GM21717 (cell line): ENCODE results near the gene DENND5A.
"Not testable (repeated sequence)": the region's sequence is repeated elsewhere in the genome, so short reads cannot be mapped to it uniquely, and the experiment has no call there.

Experiments
- ATAC-seq: cut with Tn5 transposase; IDR thresholded peaks from one replicate; pipeline ENCODE4 v1.9.1; 2021; ENCODE audit warnings: mild to moderate bottlenecking, moderate library complexity; ENCODE audit not compliant: unreplicated experiment

The DENND5A gene

DNA sequence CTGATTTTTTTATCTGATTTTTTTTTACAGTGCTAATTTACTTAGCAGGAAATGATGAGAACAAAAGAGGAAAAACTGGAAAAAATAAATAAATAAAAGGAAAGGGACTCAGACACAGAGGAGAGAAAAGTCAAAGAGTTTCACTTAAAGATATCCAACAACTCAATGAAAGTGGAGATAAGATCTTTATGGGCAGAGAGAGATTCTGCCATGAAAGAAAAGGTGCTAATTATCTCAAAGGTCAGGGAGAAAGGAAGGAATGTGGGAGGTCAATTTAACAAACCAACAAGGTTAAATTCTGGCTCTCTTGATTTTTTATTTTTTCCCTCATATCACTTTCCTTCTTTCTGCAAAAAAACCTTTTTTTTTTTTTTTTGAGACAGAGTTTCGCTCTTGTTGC, 86.0 kb downstream of the DENND5A start:
- no peak for ATAC-seq

DNA sequence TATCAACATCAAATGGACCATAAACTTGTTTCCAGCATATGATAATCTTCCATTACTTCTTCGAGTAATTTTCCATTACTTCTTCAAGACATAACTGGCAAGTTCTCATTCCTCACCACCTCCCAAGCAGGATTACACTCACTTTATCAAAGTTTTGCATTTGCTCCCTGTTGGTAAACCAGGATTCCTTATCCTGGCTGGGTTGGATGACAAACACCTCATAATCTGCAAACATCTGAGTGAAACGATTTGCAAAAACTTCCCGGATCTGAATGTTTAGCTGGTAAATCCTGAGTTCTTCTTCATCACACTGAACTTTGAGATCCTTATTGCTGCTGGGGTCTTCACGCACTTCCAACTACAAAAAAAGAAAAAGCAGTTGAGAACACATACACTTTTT, 86.4 kb downstream of the DENND5A start:
- no peak for ATAC-seq

DNA sequence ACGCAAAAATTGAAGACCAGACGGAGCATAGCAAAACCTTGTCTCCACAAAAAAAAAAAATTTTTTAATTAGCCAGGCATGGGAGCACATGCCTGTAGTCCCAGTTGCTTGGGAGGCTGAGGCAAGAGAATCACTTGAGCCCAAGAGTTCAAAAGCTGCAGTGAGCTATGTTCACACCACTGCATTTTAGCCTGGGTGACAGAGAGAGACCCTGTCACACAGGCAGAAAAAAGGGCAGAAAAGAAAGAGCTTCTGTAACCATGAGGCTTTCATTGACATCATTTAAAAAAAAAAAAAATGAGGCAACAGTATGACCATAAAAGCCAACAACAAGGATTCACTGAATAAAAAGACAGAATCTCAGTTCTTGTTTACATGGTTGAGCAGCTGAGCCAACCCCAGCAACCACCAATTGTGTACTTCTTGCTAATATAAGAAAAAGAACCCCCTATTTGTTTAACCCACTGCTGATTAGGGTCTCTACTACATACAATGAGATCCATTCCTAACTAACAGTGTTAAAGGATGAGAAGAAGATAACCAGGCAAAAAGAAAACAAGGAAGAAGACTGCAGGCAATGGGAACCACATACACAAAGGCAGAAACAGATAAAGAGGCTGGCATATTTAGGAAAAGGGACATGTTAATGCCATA, 87.6 kb downstream of the DENND5A start:
- no peak for ATAC-seq

DNA sequence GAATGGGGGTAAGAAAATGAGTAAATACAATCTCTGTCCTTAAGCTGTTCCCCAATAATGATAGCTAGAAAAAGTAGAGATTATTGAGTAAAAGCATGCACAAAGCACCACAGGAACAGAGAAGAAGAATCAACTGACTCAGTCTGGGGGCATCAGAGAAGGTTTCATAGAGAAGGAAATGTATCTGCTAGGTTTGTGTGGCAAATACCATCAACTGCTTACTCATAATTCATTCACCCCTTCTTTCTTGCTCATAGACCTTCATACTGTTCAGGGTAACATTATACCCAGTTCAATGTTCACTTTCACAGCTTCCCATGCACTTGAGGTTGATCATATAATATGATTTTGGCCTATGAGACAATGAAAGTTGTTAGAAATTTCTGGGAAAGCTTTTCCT, 88.6 kb downstream of the DENND5A start:
- ATAC-seq: no peak

DNA sequence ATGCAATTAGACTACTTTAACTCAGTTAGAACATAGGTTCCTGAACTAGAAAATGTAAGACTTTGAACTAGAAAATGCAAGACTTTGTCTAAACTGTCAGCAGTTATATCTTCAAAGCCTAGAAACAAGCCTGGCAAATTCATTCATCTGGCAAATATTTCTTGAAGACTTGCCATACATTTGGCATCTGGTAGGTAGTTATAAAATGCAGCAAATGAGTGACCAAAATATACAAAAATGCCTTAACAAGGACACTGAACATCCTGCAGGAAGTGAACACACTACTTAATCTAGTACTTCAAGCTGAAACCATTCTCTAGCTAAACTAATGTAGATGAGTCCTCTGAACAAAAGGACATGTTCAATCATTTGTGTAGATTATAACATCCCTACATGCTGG, 89.0 kb downstream of the DENND5A start:
- ATAC-seq: no peak

DNA sequence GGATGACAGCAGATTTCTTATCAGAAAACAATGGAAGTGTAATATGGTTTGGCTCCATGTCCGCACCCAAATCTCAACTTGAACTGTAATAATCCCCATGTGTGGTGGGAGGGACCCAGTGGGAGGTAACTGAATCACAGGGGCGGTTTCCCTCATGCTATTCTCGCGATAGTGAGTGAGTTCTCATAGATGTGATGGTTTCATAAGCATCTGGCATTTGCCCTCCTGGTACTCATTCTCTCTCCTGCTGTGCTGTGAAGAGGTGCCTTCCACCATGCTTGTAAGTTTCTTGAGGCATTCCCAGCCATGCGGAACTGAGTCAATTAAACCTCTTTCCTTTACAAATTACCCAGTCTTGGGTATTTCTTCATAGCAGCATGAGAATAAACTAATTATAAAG, 92.8 kb downstream of the DENND5A start:
- no peak for ATAC-seq

DNA sequence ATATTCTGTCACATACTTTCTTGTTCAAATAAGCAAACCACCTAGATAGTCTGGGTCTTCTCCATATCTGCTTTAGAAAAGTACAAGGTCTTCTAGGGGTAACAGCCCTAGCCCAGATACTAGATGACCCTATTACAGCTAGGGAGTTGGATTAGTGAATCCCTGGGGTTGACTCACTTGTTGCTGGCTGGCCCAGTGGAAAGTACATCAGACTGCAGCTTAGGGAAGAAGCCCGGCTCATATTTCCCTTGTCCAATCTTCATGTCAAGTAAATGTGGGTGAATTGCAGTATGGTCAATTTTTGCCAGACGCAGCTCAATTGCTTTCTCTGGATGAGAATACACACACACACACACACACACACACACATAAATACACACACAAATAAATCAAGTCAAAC, 94.7 kb downstream of the DENND5A start:
- ATAC-seq: no peak

DNA sequence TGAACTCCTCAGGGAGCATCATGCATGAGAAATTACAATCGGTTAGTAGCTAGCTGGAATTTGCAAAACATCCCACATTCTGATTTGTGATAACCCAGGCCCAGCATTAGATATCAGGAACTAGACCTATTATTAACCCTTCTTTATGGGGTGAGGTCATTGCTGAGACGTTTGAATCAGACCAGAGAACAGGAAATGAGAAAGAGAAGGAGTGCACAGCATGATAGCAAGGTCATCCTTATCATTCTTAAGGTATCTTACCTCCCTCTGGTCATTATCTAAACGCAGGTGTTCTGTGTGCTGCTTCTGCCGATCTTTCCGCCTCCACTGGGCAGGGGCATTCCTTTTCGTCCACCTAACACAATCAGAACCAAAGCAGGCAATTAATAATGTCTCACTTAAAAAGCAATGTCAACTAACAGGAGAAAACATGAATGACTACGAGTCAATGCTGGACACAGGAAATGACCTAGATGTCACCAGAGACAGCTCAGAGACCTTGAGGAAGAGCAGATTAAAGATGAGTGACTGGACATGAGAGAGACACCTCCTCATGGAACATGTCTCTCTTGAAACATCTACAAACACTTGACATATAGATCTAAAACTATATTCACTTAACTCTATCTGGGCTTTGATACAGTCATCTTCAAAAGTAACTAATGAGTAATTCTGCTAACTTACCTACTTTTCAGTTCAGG, 95.4 kb downstream of the DENND5A start:
- ATAC-seq: no peak

DNA sequence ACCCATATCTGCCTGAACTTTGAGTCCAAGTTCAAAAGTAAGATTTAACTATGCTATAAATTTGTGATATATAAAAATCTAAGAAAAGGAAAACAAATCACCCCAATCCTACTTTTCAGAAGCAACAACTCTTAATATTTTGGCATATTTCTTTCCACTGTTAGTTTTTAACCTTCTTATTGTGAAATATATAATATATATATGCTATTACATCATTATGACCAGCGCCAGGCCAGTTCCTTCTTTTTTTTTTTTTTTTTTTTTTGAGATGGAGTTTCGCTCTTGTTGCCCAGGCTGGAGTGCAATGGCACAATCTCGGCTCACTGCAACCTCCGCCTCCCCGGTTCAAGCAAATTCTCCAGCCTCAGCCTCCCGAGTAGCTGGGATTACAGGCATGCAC, 103.2 kb downstream of the DENND5A start:
- not testable (repeated sequence) for ATAC-seq

DNA sequence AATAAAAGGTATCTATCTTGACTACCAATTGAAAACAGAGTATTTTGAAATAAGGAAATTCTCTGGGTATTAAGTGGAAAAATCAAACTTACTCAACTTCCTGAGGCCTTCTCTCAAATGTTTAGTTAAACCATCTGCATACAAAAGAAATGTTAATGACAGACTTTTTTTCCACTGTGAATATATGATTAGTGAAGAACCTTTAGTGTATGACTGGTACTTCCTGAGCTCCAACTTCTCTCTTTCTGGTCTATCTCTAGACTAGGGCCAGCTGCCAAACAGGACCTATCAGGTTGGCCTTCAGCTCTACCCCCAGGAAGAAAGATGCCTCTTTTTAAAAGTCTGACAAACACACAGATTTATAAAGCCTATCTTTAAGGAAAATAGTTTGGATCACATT, 105.0 kb downstream of the DENND5A start:
- ATAC-seq: no peak

DNA sequence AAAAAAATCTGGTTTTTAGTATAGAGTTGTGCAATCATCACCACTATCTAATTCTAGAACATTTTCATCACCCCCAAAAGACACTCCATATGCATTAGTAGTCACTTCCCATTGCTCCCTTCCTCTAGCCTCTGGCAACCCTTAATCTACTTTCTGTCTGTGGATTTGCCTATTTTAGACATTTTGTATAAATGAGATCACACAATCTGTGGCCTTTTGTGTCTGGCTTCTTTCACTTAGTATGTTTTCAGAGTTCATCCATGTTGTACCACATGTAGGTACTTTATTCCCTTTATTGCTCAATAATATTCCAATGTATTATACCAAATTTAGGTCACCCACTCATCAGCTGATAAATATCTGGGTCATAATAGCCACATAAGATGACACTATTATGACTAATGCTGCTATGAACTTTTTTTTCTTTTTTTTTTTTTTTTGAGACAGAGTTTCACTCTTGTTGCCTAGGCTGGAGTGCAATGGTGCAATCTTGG, 106.2 kb downstream of the DENND5A start:
- ATAC-seq: no peak

DNA sequence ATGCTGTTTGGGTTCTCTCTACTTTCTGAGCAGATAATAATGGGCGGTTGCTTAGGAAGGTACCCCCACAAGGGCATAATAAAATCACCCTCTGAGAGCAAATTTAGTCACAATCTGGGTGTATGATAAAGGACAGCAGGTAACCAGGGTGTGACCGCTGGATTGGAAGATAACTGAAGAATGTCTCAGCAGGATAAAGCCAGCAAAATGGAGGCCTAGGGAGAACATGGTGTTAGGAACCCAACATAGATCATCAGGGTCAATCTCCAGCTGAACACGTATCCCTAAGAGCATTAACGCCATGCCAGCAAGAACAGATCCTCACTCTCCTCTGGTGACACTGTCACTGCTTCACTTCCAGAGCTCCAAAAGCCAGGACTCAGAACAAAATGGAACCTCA, 109.2 kb downstream of the DENND5A start:
- no peak for ATAC-seq

DNA sequence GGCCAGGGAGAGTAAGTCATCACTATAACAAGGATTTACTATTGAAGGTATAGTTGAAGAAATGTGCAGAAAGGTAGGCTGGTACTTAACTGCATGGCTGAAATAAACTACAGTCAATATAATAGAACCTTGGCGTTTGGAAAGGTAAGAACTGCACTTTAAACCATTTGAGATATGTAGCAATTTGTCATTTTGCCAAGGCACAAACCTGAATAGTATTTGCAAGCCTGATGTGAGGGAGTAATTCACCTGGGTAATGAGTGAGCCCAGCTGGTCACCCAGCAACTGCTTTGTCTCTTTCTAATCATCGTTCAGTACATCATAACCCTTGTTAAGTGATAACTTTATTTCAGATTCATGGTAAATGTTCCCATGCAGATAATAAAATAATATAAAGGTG, 111.5 kb downstream of the DENND5A start:
- no peak for ATAC-seq

DNA sequence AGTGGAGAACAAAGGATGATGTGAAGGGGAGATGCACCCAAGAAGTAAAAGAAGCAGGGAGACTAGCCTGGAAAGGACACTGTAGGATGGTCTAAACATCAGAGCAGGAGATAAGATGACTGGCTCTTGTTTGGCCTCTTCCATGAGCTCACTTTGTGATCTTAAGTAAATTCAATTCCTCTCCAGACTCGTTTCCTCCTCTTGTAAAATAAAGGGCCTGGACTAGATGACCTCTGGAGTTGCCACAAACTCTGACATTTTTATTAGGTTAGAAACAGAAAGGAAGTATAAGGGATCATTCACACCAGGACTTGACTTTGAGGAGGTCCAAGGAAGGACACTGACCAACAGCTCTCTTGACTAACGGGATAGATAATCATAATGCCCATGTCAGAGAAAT, 113.5 kb downstream of the DENND5A start:
- no peak for ATAC-seq

DNA sequence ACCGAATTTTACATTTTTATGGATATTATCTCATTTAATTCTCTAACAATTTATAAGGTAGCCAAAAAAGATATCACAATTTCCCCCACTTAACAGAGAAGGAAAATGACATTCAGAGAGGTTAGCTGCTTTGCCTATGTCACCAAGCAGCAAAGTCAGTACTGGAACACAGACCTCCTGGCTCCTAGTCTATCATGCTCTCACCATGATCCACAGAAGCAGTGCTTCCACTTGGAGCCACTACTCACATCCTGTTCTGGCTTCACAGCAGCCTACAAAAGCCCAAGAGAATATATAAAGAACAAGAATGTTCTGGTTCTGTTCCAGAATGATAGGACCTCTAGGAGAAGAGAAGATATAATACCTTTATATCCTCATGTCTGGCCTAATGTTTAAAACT, 114.2 kb downstream of the DENND5A start:
- ATAC-seq: no peak

DNA sequence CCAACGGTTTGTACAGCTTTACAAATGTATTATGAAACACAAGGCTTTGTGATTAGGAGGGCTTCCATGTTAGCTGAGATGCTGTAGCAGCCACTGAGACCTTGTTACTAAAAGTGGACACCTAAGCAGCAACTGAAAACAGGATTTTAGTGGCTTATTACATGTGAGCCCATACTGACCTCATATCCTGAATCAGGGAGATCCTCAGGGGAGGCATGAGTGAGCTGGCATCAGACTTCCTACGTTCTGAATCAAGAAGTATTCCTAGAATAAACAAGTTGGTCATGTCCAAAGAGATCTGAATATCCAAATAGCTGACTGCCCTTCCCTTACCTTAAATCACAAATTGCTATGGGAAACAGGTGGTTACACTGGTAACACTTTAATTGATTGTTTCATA, 114.6 kb downstream of the DENND5A start:
- ATAC-seq: no peak

DNA sequence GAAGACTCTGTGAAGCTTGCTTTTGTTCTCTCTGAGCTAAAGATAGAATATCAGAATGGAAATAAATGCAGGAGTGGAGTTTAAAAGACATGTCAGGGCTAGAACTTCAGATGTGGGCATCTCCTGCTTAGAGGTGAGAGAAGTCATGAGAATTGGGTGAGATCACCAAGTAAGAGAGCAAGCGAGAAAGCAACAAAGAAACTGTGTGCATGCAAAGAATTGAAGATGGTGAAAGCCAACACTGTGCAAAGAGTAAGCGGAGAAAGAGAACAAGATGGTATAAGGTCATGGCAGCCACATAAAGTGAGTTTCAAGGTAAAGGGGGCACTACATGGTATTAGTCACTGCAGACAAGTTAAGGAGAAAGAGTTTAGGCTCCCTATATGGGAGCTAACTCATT, 116.4 kb downstream of the DENND5A start:
- ATAC-seq: no peak

DNA sequence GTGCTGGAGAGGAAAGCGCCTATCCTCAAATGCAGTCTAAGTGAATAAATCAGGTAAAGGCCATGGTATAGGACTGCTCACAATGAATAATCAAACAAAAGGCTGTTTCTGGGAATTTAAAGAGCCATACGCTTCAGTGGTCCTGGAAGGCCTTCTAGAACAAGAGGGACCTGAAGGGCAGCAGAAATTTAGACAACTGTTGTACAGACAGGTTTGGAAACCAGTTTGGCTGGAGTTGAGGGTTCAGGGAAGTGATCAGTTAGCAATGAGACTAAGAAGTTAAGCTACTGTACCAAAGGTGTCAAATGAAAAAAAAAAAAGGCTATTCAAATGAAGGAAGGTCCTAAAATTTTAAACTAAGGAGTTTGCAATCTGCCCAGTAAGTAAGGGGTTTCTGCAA, 117.1 kb downstream of the DENND5A start:
- no peak for ATAC-seq

DNA sequence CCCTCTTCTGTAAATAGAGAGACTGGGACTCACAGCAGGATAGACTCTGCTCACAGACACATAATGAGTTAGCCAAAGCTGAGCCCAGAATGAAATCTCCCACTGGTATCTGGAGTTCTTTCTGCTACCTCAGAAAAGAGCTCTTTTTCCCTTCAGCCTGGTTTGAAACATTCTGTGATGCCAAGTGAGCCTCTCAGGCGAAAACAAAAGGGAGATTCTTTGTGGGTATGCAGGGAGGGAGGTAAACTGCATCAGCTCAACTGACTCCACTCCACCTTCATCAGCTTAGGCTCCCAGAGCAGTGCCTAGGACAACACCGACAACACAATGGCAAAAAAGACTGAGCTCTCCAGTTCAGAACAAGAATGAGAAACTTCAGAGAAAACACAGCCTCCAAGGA, 118.7 kb downstream of the DENND5A start:
- no peak for ATAC-seq

DNA sequence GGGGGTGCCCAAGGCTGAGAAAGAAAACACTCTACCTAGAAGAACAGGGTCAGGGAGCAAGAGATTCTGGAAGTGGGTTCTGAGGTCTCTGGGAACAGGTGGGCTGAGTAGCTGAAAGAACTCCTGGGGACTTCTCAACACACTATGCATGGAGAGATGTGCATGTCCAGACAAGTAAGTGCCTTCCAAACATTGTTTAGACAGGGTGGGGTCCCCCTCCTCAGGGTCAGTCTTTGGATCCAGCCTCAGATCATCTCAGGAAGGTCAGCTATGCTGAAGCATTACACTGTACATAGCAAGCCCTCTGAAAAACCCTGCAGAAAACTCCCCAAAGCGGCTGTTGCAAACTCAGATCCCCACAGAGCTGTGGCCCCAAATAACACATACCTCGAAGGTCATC, 119.9 kb downstream of the DENND5A start:
- ATAC-seq: no peak

DNA sequence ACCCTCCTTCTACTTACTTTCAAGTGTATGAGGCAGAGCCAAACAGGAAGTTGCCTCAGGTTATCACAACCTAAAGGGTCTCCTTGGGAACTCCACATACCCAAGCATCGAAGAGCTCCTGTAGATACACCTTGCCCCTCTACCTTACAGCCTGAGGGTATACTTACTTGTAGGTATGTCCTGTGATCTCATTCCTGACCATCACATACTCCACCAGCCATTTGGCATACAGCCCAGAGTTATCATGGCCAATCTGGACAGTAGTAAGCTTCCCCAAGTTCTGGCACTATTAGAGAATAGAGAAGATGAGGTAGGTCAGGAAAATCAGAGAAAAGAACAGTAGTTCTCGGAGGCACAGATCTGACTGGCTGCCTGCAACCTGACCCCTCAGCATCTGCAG, 120.3 kb downstream of the DENND5A start:
- no peak for ATAC-seq

DNA sequence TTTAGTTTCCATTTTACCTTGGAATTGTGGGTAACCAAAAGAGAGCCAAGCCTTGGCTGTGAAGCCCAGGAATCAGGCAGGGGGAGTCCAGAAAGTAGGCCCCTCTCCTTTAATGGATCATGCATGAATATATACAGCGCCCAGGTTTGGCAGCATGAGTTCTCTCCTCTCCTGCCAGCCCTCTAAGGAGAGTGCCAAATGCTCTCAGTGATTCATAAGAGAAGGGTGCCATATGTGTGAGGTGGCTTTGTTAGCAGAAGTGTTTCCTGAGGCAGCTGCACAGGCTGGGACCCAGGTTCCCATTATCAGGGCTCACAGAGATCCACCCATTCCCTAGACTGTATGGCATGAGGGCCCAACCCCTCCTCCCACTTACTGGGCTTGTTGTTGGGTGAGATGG, 121.4 kb downstream of the DENND5A start:
- ATAC-seq: no peak

DNA sequence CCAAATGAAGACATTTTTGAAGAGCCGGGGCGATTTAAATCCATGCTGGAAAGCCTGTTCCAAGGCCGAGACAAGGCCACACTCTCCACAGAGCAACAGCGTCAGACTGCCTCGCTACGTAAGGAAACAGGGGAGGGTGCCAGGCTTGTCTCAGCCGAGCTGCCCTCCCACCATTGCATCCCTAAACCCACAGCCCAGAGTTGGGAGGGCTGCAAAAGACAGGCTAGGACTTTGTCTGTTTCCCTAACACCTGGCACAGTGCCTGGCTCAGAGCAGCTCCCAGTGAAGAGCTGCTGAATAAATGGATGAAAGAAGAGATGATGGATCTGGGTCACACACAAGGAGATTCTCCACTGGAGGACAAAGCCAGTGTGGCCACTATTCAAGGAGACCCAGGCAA, 122.4 kb downstream of the DENND5A start:
- no peak for ATAC-seq
